ENCODE data around the gene THEM4. TPM values are rescaled to one million over a fixed set of nuclear protein-coding genes. Genes with fewer than 3 reads are reported as not detected.

The THEM4 gene
- total RNA-seq, 2 donors from 2014 or later = 42.2 to 57.3 TPM

GRCh38 chr1:151830055-151830454, 79.3 kb downstream of the THEM4 start:
- no peaks in the 10 kb centered on the region for H3K27me3 Mint-ChIP-seq
- no peaks in the 10 kb centered on the region for H3K9me3 ChIP-seq (ENCODE audit: control insufficient read depth, low read length, poor library complexity, severe bottlenecking)
- peak overlapping the region; percentile 97 for H3K4me3 Mint-ChIP-seq
- no peak for DNase-seq
- peak overlapping the region; percentile 98 for H3K27ac Mint-ChIP-seq
- ATAC-seq = no peak
- peaks cover 69% of the 10 kb centered on the region for H3K4me1 Mint-ChIP-seq
- H3K36me3 Mint-ChIP-seq (ENCODE audit: low read depth) = peaks cover 5% of the 10 kb centered on the region

- peaks cover 74% of the 10 kb centered on the region for H3K4me1 Mint-ChIP-seq
These were observed 79.8 kb downstream of the THEM4 start for GRCh38 chr1:151829352-151830046.

GRCh38 chr1:151828921-151829320, 80.4 kb downstream of the THEM4 start:
- ATAC-seq = no peak
- no peaks in the 10 kb centered on the region for H3K9me3 ChIP-seq (ENCODE audit: control insufficient read depth, low read length, poor library complexity, severe bottlenecking)
- Mint-ChIP-seq H3K27me3 (no peaks in the 10 kb centered on the region), H3K27ac (peak overlapping the region; percentile 98), H3K4me1 (peaks cover 75% of the 10 kb centered on the region), H3K36me3 (ENCODE audit: low read depth) (peaks cover 8% of the 10 kb centered on the region), H3K4me3 (peak overlapping the region; percentile 97)
- no peak for DNase-seq

More at GRCh38 chr1:151829352-151830046, 79.8 kb downstream of the THEM4 start:
- no peak for DNase-seq
- Mint-ChIP-seq H3K4me3 (peak overlapping the region; percentile 97), H3K27me3 (no peaks in the 10 kb centered on the region), H3K36me3 (ENCODE audit: low read depth) (peaks cover 8% of the 10 kb centered on the region), H3K27ac (peak overlapping the region; percentile 98)
- ATAC-seq = no peak
- no peaks in the 10 kb centered on the region for H3K9me3 ChIP-seq (ENCODE audit: control insufficient read depth, low read length, poor library complexity, severe bottlenecking)

GRCh38 chr1:151827853-151828252, 81.5 kb downstream of the THEM4 start:
- no peaks in the 10 kb centered on the region for H3K9me3 ChIP-seq (ENCODE audit: control insufficient read depth, low read length, poor library complexity, severe bottlenecking)
- DNase-seq (no peak), ATAC-seq (peak; percentile 15)
- H3K4me3 Mint-ChIP-seq = peak overlapping the region; percentile 97
- H3K4me1 Mint-ChIP-seq = peaks cover 76% of the 10 kb centered on the region
- H3K36me3 Mint-ChIP-seq (ENCODE audit: low read depth) = peaks cover 11% of the 10 kb centered on the region
- H3K27me3 Mint-ChIP-seq = no peaks in the 10 kb centered on the region
- H3K27ac Mint-ChIP-seq = peak overlapping the region; percentile 98

GRCh38 chr1:151825751-151826660, 83.3 kb downstream of the THEM4 start:
- Mint-ChIP-seq H3K27me3 (no peaks in the 10 kb centered on the region), H3K27ac (peak overlapping the region; percentile 98), H3K4me1 (peaks cover 74% of the 10 kb centered on the region), H3K4me3 (peak overlapping the region; percentile 97), H3K36me3 (ENCODE audit: low read depth) (peaks cover 11% of the 10 kb centered on the region)
- H3K9me3 ChIP-seq (ENCODE audit: control insufficient read depth, low read length, poor library complexity, severe bottlenecking) = no peaks in the 10 kb centered on the region
- ATAC-seq (peak; percentile 41), DNase-seq (peak in 2 of 3 donors; percentile 37 to 63)

- H3K9me3 ChIP-seq (ENCODE audit: control insufficient read depth, low read length, poor library complexity, severe bottlenecking) = no peaks in the 10 kb centered on the region
- Mint-ChIP-seq H3K27me3 (no peaks in the 10 kb centered on the region), H3K27ac (peak overlapping the region; percentile 98), H3K4me1 (peaks cover 75% of the 10 kb centered on the region), H3K4me3 (peak overlapping the region; percentile 97), H3K36me3 (ENCODE audit: low read depth) (peaks cover 11% of the 10 kb centered on the region)
- ATAC-seq (peak; percentile 8), DNase-seq (no peak)
These were observed 84.1 kb downstream of the THEM4 start for GRCh38 chr1:151825204-151825603.

Other genes starting within 250 kb of the THEM4 start
- gene CELF3, start 192.7 kb downstream of the THEM4 start, total RNA-seq = under 1 TPM in 1 of 2 donors, not detected in 1; 0.34 TPM
- not detected for gene RIIAD1, start 188.0 kb downstream of the THEM4 start, total RNA-seq
- 100 to 1,000 TPM in 1 of 2 donors, 10 to 100 TPM in 1; 99.8 to 124 TPM for gene MRPL9, start 146.0 kb downstream of the THEM4 start, total RNA-seq
- gene TDRKH, start 119.0 kb downstream of the THEM4 start, total RNA-seq = 10 to 100 TPM; 11.3 to 17.7 TPM
- 1 to 10 TPM in 1 of 2 donors, under 1 TPM in 1; 0.77 to 1.6 TPM for gene LINGO4, start 104.1 kb downstream of the THEM4 start, total RNA-seq
- gene RORC, start 77.7 kb downstream of the THEM4 start, total RNA-seq = 10 to 100 TPM; 38.4 to 42.5 TPM
- 1 to 10 TPM; 1.9 to 2.3 TPM for gene C2CD4D, start 69.7 kb downstream of the THEM4 start, total RNA-seq
- gene THEM5, start 55.8 kb downstream of the THEM4 start, total RNA-seq = under 1 TPM in 1 of 2 donors, not detected in 1; 0.89 TPM
- 100 to 1,000 TPM; 317 to 349 TPM for gene S100A10, start 84.3 kb upstream of the THEM4 start, total RNA-seq
- 100 to 1,000 TPM in 1 of 2 donors, 10 to 100 TPM in 1; 76.4 to 117 TPM for gene S100A11, start 127.5 kb upstream of the THEM4 start, total RNA-seq
- gene TCHHL1, start 179.6 kb upstream of the THEM4 start, total RNA-seq = not detected
- under 1 TPM in 1 of 2 donors, not detected in 1; 0.05 TPM for gene TCHH, start 205.9 kb upstream of the THEM4 start, total RNA-seq
- not detected for gene RPTN, start 249.7 kb upstream of the THEM4 start, total RNA-seq

All from T-helper 17 cell (primary cell).